OCI-LY3 (cell line): ENCODE results near the gene PIK3R2.

ENCODE experiments used
- H2AFZ ChIP-seq: fragments of 200-600, 300-600 bp; shearing (Covaris generic); 2 replicates; pipeline ENCODE4 v1.6.0; 2014; ENCODE audit warnings: antibody characterized with exemption, low read depth, low read length
- H3K27ac ChIP-seq: fragments of 200-600, 300-600 bp; sonication (generic); 2 replicates; pipeline ENCODE4 v1.5.1; 2014; ENCODE audit warnings: mild to moderate bottlenecking, low read length, moderate library complexity, mixed read lengths
- H3K27me3 ChIP-seq: fragments of 200-600, 300-600 bp; sonication (generic); 2 replicates; pipeline ENCODE4 v1.6.1; 2014; ENCODE audit warnings: low read depth, low read length, mixed read lengths
- H3K36me3 ChIP-seq: fragments of 200-600, 300-600 bp; sonication (generic); replicated peaks from 2 replicates; pipeline ENCODE3; 2014; ENCODE audit warnings: low read depth, low read length, mixed read lengths
- H3K4me1 ChIP-seq: fragments of 300-600, 200-600 bp; sonication (generic); 2 replicates; pipeline ENCODE4 v1.6.1; 2014; ENCODE audit warnings: low read length, mixed read lengths
- H3K4me2 ChIP-seq: fragments of 200-600, 300-600 bp; sonication (generic); 2 replicates; pipeline ENCODE4 v1.6.1; 2014; ENCODE audit warnings: low read length, mixed read lengths
- H3K4me3 ChIP-seq: fragments of 300-600, 200-600 bp; sonication (generic); 2 replicates; pipeline ENCODE4 v1.5.1; 2014; ENCODE audit warnings: antibody characterized with exemption, mild to moderate bottlenecking, low read length, moderate library complexity
- H3K79me2 ChIP-seq: fragments of 300-600, 200-600 bp; shearing (Covaris generic); 2 replicates; pipeline ENCODE4 v1.6.1; 2014; ENCODE audit warnings: mild to moderate bottlenecking, low read length, mixed read lengths
- H3K9ac ChIP-seq: fragments of 300-600, 200-600 bp; shearing (Covaris generic); 2 replicates; pipeline ENCODE4 v1.6.0; 2014; ENCODE audit warnings: mild to moderate bottlenecking, low read length, moderate library complexity
- H3K9me3 ChIP-seq: fragments of 200-600, 300-600 bp; shearing (Covaris generic); 2 replicates; pipeline ENCODE4 v1.6.1; 2014; ENCODE audit warnings: low read length, mixed read lengths; ENCODE audit not compliant: insufficient read depth
- H4K20me1 ChIP-seq: fragments of 200-600, 300-600 bp; sonication (generic); 2 replicates; pipeline ENCODE4 v1.6.1; 2016; ENCODE audit warnings: low read length, mixed read lengths; ENCODE audit not compliant: insufficient read depth
- CTCF ChIP-seq: fragments of 200-600, 300-600 bp; sonication (generic); IDR thresholded peaks from 2 replicates; pipeline ENCODE4 v1.5.1; 2014; ENCODE audit warnings: antibody characterized with exemption, low read length, low read depth
- EZH2phosphoT487 ChIP-seq: fragments of 200-600 bp; shearing (Covaris generic); IDR thresholded peaks from 2 replicates; pipeline ENCODE4 v1.6.1; 2018; ENCODE audit warnings: antibody characterized with exemption, mixed run types, low read depth

PIK3R2 gene

GRCh38 chr19:18173572-18174288, 20.8 kb downstream of the PIK3R2 start, which contains the start of gene IFI30:
TSS of gene IFI30 (plus strand) at chr19:18173813. CDS start at chr19:18173842, 29 bp downstream.
- H3K9ac ChIP-seq = peak within 1 kb of the TSS; percentile 88
- H3K4me1 ChIP-seq = peaks cover 56% of the 10 kb centered on the region
- peaks cover 39% of the 10 kb centered on the region for H3K79me2 ChIP-seq
- peak within 1 kb of the TSS; percentile 96 for H3K27ac ChIP-seq
- no peaks in the 10 kb centered on the region for H3K9me3 ChIP-seq
- H3K36me3 ChIP-seq = peaks cover 53% of the 10 kb centered on the region
- peak within 1 kb of the TSS; percentile 89 for H3K4me2 ChIP-seq
- peaks cover 24% of the 10 kb centered on the region for H4K20me1 ChIP-seq
- TF ChIP-seq CTCF (no peak), EZH2phosphoT487 (no peak)
- peak within 1 kb of the TSS; percentile 84 for H3K4me3 ChIP-seq
- no peak within 1 kb of the TSS for H2AFZ ChIP-seq
- no peaks in the 10 kb centered on the region for H3K27me3 ChIP-seq

GRCh38 chr19:18174983-18175382, 22.0 kb downstream of the PIK3R2 start:
- Histone ChIP-seq H3K4me3 (peak overlapping the region; percentile 84), H3K9ac (peak overlapping the region; percentile 88), H3K79me2 (peaks cover 39% of the 10 kb centered on the region), H3K9me3 (no peaks in the 10 kb centered on the region), H3K27me3 (no peaks in the 10 kb centered on the region), H3K36me3 (peaks cover 56% of the 10 kb centered on the region), H3K27ac (peak overlapping the region; percentile 96), H4K20me1 (peaks cover 24% of the 10 kb centered on the region), H2AFZ (no peak overlapping the region), H3K4me1 (peaks cover 44% of the 10 kb centered on the region), H3K4me2 (peak overlapping the region; percentile 89)
- TF ChIP-seq CTCF (no peak), EZH2phosphoT487 (no peak)

- TF ChIP-seq CTCF = no peak
- TF ChIP-seq EZH2phosphoT487 = no peak
- H4K20me1 ChIP-seq = peaks cover 24% of the 10 kb centered on the region
- H3K79me2 ChIP-seq = peaks cover 39% of the 10 kb centered on the region
- no peak overlapping the region for H2AFZ ChIP-seq
- H3K4me2 ChIP-seq = no peak overlapping the region
- H3K9ac ChIP-seq = no peak overlapping the region
- H3K4me3 ChIP-seq = no peak overlapping the region
- H3K36me3 ChIP-seq = peaks cover 51% of the 10 kb centered on the region
- no peaks in the 10 kb centered on the region for H3K27me3 ChIP-seq
- H3K4me1 ChIP-seq = peaks cover 31% of the 10 kb centered on the region
- H3K27ac ChIP-seq = no peak overlapping the region
- no peaks in the 10 kb centered on the region for H3K9me3 ChIP-seq
Observed at GRCh38 chr19:18176367-18177310, 23.7 kb downstream of the PIK3R2 start.

GRCh38 chr19:18179957-18180356, 27.0 kb downstream of the PIK3R2 start:
- H3K9me3 ChIP-seq = no peaks in the 10 kb centered on the region
- H3K27ac ChIP-seq = no peak overlapping the region
- peaks cover 14% of the 10 kb centered on the region for H3K79me2 ChIP-seq
- no peak overlapping the region for H3K4me2 ChIP-seq
- TF ChIP-seq EZH2phosphoT487 (no peak), CTCF (no peak)
- H3K36me3 ChIP-seq = peaks cover 39% of the 10 kb centered on the region
- no peak overlapping the region for H3K4me3 ChIP-seq
- H4K20me1 ChIP-seq = peaks cover 22% of the 10 kb centered on the region
- H2AFZ ChIP-seq = no peak overlapping the region
- H3K27me3 ChIP-seq = no peaks in the 10 kb centered on the region
- no peak overlapping the region for H3K9ac ChIP-seq
- peaks cover 10% of the 10 kb centered on the region for H3K4me1 ChIP-seq
